IMR-90 (cell line): Measurements from ENCODE around the gene MAGEA12. TPM values are rescaled to one million over a fixed set of nuclear protein-coding genes. Genes with fewer than 3 reads are reported as not detected.
"Not testable (repeated sequence)": the region's sequence is repeated elsewhere in the genome, so short reads cannot be mapped to it uniquely, and the experiment has no call there.

Experiments used
- ATAC-seq: fragments of 200-7000 bp; cut with Tn5 transposase; 2 replicates; pipeline ENCODE4 v1.9.1; 2020; ENCODE audit warnings: low read depth, mild to moderate bottlenecking, moderate library complexity
- BruUV-seq: library from RNA; stranded (reverse); fragments of 400-500 nt; replicated peaks from 2 replicates; lab custom pipeline; 2021; lab: Mats Ljungman, UMichigan
- CTCF ChIA-PET: fragments of 300-600 bp; formaldehyde crosslinking; extraction: SDS; loops from one replicate; lab custom pipeline; 2021; ENCODE audit warnings: antibody characterized with exemption; lab: Yijun Ruan, JAX
- POLR2A ChIA-PET: fragments of 300-600 bp; sonication (Branson Sonifier 250); formaldehyde crosslinking; loops from one replicate; lab custom pipeline; 2022; ENCODE audit warnings: antibody characterized with exemption; ENCODE audit not compliant: unreplicated experiment; lab: Charles Lee
- DNase-seq: peaks from one replicate; pipeline ENCODE4 v3.0.0; 2013
- H2AFZ ChIP-seq: replicated peaks from 2 replicates; pipeline ENCODE3; 2013; ENCODE audit warnings: low read length, mild to moderate bottlenecking; ENCODE audit not compliant: poor library complexity
- H2AK5ac ChIP-seq: 2 replicates; pipeline ENCODE4 v1.6.1; 2013; ENCODE audit warnings: low read depth, low read length, inconsistent platforms
- H2AK9ac ChIP-seq: replicated peaks from 2 replicates; pipeline ENCODE3; 2013; ENCODE audit warnings: mild to moderate bottlenecking, low read depth, low read length, moderate library complexity; ENCODE audit not compliant: poor library complexity
- H2BK120ac ChIP-seq: 2 replicates; pipeline ENCODE4 v1.6.1; 2013; ENCODE audit warnings: low read depth, low read length, inconsistent platforms
- H2BK15ac ChIP-seq: 3 replicates; pipeline ENCODE4 v1.6.1; 2013; ENCODE audit warnings: low read depth, low read length, inconsistent platforms
- H2BK20ac ChIP-seq: 2 replicates; pipeline ENCODE4 v1.6.1; 2013; ENCODE audit warnings: low read depth, mild to moderate bottlenecking, inconsistent platforms, low read length, moderate library complexity
- H2BK5ac ChIP-seq: 2 replicates; pipeline ENCODE4 v1.6.1; 2013; ENCODE audit warnings: mild to moderate bottlenecking, low read depth, low read length, inconsistent platforms; ENCODE audit not compliant: poor library complexity, severe bottlenecking
- H3K14ac ChIP-seq: replicated peaks from 2 replicates; pipeline ENCODE4 v1.6.1; 2013; ENCODE audit warnings: low read depth, low read length, inconsistent platforms
- H3K18ac ChIP-seq: 2 replicates; pipeline ENCODE4 v1.6.1; 2013; ENCODE audit warnings: low read depth, low read length, control low read depth
- H3K23ac ChIP-seq: 2 replicates; pipeline ENCODE4 v1.6.1; 2013; ENCODE audit warnings: low read depth, low read length, inconsistent platforms
- H3K27ac ChIP-seq: 2 replicates; pipeline ENCODE4 v1.5.1; 2013; ENCODE audit warnings: mild to moderate bottlenecking, control low read depth, low read length; ENCODE audit not compliant: insufficient read depth
- H3K27me3 ChIP-seq: 2 replicates; pipeline ENCODE4 v1.6.1; 2013; ENCODE audit warnings: low read length; ENCODE audit not compliant: control insufficient read depth, insufficient read depth
- H3K36me3 ChIP-seq: 2 replicates; pipeline ENCODE4 v1.6.1; 2013; ENCODE audit warnings: low read length, mixed read lengths; ENCODE audit not compliant: control insufficient read depth, insufficient read depth
- H3K4ac ChIP-seq: 2 replicates; pipeline ENCODE4 v1.6.1; 2013; ENCODE audit warnings: low read depth, low read length, inconsistent platforms
- H3K4me1 ChIP-seq: 2 replicates; pipeline ENCODE4 v1.6.1; 2013; ENCODE audit warnings: low read length, mixed read lengths; ENCODE audit not compliant: control insufficient read depth, insufficient read depth
- H3K4me2 ChIP-seq: 2 replicates; pipeline ENCODE4 v1.6.1; 2013; ENCODE audit warnings: low read depth, mild to moderate bottlenecking, control low read depth, low read length, moderate library complexity
- H3K4me3 ChIP-seq: 2 replicates; pipeline ENCODE4 v1.5.1; 2013; ENCODE audit warnings: low read depth, mild to moderate bottlenecking, control low read depth, low read length, moderate library complexity; ENCODE audit not compliant: insufficient read depth
- H3K56ac ChIP-seq: 2 replicates; pipeline ENCODE4 v1.6.1; 2013; ENCODE audit warnings: low read length, inconsistent platforms; ENCODE audit not compliant: insufficient read depth; ENCODE audit errors: extremely low read depth
- H3K79me1 ChIP-seq, 2 experiments: 2 replicates each; pipeline ENCODE4 v1.6.1; 2013; ENCODE audit warnings: low read length in 2 of 2, inconsistent platforms in 1 of 2, low read depth in 1 of 2
- H3K9ac ChIP-seq: 2 replicates; pipeline ENCODE4 v1.6.1; 2013; ENCODE audit warnings: low read depth, low read length, control low read depth
- H3K9me1 ChIP-seq: 2 replicates; pipeline ENCODE4 v1.6.1; 2013; ENCODE audit warnings: low read length, inconsistent platforms; ENCODE audit not compliant: insufficient read depth
- H3K9me3 ChIP-seq: 2 replicates; pipeline ENCODE4 v1.6.1; 2013; ENCODE audit warnings: low read length; ENCODE audit not compliant: control insufficient read depth, insufficient read depth
- H4K20me1 ChIP-seq: 2 replicates; pipeline ENCODE4 v1.6.1; 2013; ENCODE audit warnings: low read length, inconsistent platforms; ENCODE audit not compliant: insufficient read depth
- H4K5ac ChIP-seq: 2 replicates; pipeline ENCODE4 v1.6.1; 2013; ENCODE audit warnings: mild to moderate bottlenecking, low read depth, low read length, control low read depth
- H4K8ac ChIP-seq, 2 experiments: 2 replicates each; pipeline ENCODE4 v1.6.1; 2013; ENCODE audit warnings: low read depth in 2 of 2, low read length in 2 of 2, control low read depth in 1 of 2, inconsistent platforms in 1 of 2
- H4K91ac ChIP-seq: 2 replicates; pipeline ENCODE4 v1.6.1; 2013; ENCODE audit warnings: low read depth, low read length, inconsistent platforms; ENCODE audit not compliant: insufficient read depth
- WGBS, 2 experiments: methylation state at CpG; one replicate each; pipeline versions ENCODE4 v1.1.5 to v1.1.7; 2013; ENCODE audit warnings: missing lambda C conversion rate in 2 of 2; ENCODE audit not compliant: insufficient read length in 1 of 2; ENCODE audit errors: extremely low coverage in 2 of 2; 5-methylcytosine and 5-hydroxymethylcytosine counted together
- dilution Hi-C: fragments of 300-500 bp; cut with HindIII; formaldehyde crosslinking; loops from one replicate; pipeline ENCODE4 v1.14.3; 2018; ENCODE audit warnings: low sequenced_read_pairs; ENCODE audit not compliant: unreplicated experiment
- in situ Hi-C: fragments of 300-500 bp; cut with MboI; formaldehyde crosslinking; loops from 3 replicates; pipeline ENCODE4 v1.14.3; 2019; ENCODE audit warnings: low sequenced_read_pairs, inconsistent platforms, mixed read lengths
- intact Hi-C: fragments of 100-400 bp; cut with micrococcal nuclease; formaldehyde crosslinking; loops from 2 replicates; pipeline ENCODE4 v1.10.0; 2022
- polyA plus RNA-seq, 3 experiments: library from polyadenylated mRNA; depleted of rRNA; stranded (reverse); fragments of >200 nt; gene quantifications; 2 replicates each; pipeline ENCODE4 v1.2.3, GENCODE V29; 2012; ENCODE audit warnings: low replicate concordance in 1 of 3
- total RNA-seq: library from RNA; depleted of rRNA; stranded (reverse); fragments of >200 nt; gene quantifications from 2 replicates; pipeline ENCODE4 v1.2.3, GENCODE V29; 2012

Gene MAGEA12
- total and polyA plus RNA-seq, 2 of the 4 experiments (the other 2 are of a cell fraction), result not detected

GRCh38 chrX:152713195-152713594 lies 20.4 kb upstream of the MAGEA12 start:
- H2BK120ac ChIP-seq, H4K8ac ChIP-seq, intact Hi-C loops, H3K4me2 ChIP-seq, H3K27ac ChIP-seq, H3K4me3 ChIP-seq, BruUV-seq, H3K18ac ChIP-seq, H2BK5ac ChIP-seq, dilution Hi-C loops, in situ Hi-C loops, H4K5ac ChIP-seq, DNase-seq, H3K14ac ChIP-seq, H4K20me1 ChIP-seq, H3K79me1 ChIP-seq, H2AK9ac ChIP-seq, H3K36me3 ChIP-seq, ATAC-seq, H2BK20ac ChIP-seq, H4K91ac ChIP-seq, H3K9ac ChIP-seq, CTCF ChIA-PET, H3K4ac ChIP-seq, H3K9me1 ChIP-seq, H3K4me1 ChIP-seq, H3K9me3 ChIP-seq, H3K27me3 ChIP-seq, H3K23ac ChIP-seq, H2AK5ac ChIP-seq, H2AFZ ChIP-seq, H3K56ac ChIP-seq, POLR2A ChIA-PET, H2BK15ac ChIP-seq: not testable (repeated sequence)
- WGBS, 2 experiments, result no CpG with 5 or more reads among the region's 5 CpGs

- H3K14ac ChIP-seq, H3K4me2 ChIP-seq, BruUV-seq, H3K23ac ChIP-seq, H3K27me3 ChIP-seq, H4K20me1 ChIP-seq, H4K5ac ChIP-seq, H4K8ac ChIP-seq, H2BK20ac ChIP-seq, H2AFZ ChIP-seq, H3K9me1 ChIP-seq, dilution Hi-C loops, DNase-seq, H2BK120ac ChIP-seq, ATAC-seq, intact Hi-C loops, POLR2A ChIA-PET, H3K36me3 ChIP-seq, H3K4me3 ChIP-seq, in situ Hi-C loops, H2BK15ac ChIP-seq, H3K27ac ChIP-seq, H3K4me1 ChIP-seq, H3K79me1 ChIP-seq, H3K9ac ChIP-seq, H2AK9ac ChIP-seq, H3K18ac ChIP-seq, H2BK5ac ChIP-seq, H4K91ac ChIP-seq, H3K56ac ChIP-seq, H2AK5ac ChIP-seq, H3K9me3 ChIP-seq, H3K4ac ChIP-seq, CTCF ChIA-PET: not testable (repeated sequence)
- WGBS, 2 experiments, result no CpG with 5 or more reads among the region's 35 CpGs
These were observed 19.5 kb upstream of the MAGEA12 start, which contains the start of gene MAGEA2B for GRCh38 chrX:152713815-152714787. Gene MAGEA2B, plus strand, starts transcription at chrX:152714628. Its CDS starts 2,479 bp downstream, at chrX:152717107.
